NCI-H2196 (cell line): ENCODE results near the gene RPS18.
A peak's percentile ranks its signal among the peaks of the same experiment; 100 is the strongest.
"Not testable (repeated sequence)": the region's sequence is repeated elsewhere in the genome, so short reads cannot be mapped to it uniquely, and the experiment has no call there.

ENCODE experiments used
- DNase-seq: peaks from one replicate; lab custom pipeline; 2025; ENCODE audit not compliant: unreplicated experiment; lab: John Stamatoyannopoulos, UW

The RPS18 gene

GRCh38 chr6:33272275-33273128 lies 627 bp downstream of the RPS18 start:
- no peak for DNase-seq

DNA sequence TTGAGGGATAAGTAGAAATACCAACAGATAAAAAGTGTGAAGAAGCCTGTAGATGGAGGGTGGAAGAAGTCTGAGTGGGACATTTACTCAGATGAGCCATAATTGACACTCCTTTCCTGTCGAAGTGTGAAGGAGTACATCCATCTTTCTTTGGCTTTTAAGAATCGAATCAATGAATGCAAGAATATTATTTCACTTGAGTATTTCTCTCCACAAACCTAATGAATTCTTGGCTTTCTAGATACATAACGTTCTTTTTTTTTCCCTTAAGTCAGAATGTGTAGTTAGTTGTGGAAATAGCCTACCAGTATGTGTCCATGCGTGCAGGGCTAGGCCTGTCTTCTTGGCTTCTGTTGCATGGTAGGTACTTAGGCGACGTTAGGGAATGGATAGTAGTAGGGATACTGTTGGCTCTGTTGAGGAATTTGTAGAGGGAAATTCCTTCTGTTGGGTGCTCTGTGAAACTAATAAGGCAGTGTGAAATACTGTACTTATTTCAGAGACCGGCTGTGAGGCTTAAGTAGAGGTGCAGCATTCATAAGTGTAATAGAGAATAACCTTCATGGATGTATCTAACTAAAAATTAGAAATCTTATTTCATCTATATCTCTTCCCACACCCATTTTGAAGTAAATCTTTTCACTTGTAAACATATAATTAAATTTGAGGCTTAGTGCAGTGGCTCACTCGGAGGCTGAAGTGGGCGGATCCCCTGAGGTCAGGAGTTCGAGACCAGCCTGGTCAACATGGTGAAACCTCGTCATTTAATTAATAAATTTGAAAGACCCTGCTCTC lies 1.5 kb downstream of the RPS18 start:
- no peak for DNase-seq

GRCh38 chr6:33273924-33274902 lies 2.3 kb downstream of the RPS18 start:
- no peak for DNase-seq

- not testable (repeated sequence) for DNase-seq
These were observed 4.1 kb downstream of the RPS18 start for GRCh38 chr6:33275795-33276580.

- DNase-seq, result no peak
These were observed 4.6 kb downstream of the RPS18 start for GRCh38 chr6:33276581-33276863.

DNA sequence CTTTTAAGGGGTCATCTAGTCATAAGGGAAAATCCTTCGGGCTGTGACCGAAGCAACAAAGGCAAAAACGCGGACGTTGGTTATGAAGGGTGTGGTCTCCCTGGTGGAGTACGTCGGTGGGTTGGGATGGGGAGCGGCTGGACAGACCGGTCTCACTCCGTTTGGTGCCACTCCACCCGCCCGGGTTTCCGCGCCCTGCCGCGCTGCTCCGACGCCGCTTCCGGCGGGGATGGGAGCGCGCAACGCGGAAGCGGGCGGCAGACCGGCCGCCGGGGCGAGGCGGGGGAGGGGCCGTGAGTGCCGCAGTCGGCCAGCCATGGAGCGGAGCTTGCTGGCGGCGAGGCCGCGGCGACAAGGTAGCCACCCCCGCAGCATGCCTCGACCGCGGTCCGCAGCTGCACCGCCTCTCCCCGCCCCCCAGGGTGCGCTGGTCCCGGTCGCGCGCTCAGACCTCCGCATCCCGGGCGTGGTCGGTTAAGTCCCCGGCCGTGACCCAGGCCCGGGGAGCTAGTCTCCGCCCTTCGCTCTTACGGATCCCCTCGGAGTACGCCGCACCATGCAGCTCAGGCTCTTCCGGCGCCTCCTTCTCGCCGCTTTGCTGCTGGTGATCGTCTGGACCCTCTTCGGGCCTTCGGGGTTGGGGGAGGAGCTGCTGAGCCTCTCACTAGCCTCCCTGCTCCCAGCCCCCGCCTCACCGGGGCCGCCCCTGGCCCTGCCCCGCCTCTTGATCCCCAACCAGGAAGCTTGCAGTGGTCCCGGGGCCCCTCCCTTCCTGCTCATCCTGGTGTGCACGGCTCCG lies 5.2 kb downstream of the RPS18 start, which contains the start of gene B3GALT4:
TSS of gene B3GALT4 (plus strand) at position 260 of the 799 bp plus-strand sequence. CDS start at position 557, 297 bp downstream.
- peak; percentile 75 for DNase-seq

GRCh38 chr6:33277663-33278391 lies 6.0 kb downstream of the RPS18 start:
- no peak for DNase-seq

- DNase-seq, result no peak
These were observed 6.5 kb downstream of the RPS18 start for GRCh38 chr6:33278392-33278741.

DNA sequence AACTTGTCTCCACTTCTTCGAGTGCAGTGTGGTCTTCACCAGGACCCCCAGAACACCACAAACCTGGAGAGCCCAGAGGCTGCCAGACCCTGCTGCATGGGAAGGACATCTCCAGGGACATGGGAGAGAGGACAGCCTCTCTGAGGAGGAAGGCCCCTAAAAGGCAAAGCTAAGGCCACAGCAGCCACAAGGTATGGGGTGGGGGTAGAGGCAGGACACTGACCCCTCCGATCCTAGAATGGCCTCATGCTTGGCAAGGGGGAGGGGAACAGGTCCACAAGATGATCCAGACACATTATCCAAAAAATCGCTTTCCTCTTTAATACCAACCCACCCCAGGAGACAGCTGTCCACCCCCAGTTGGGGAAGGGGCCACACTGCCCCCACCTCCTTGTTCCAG lies 6.9 kb downstream of the RPS18 start:
- DNase-seq, result no peak

DNA sequence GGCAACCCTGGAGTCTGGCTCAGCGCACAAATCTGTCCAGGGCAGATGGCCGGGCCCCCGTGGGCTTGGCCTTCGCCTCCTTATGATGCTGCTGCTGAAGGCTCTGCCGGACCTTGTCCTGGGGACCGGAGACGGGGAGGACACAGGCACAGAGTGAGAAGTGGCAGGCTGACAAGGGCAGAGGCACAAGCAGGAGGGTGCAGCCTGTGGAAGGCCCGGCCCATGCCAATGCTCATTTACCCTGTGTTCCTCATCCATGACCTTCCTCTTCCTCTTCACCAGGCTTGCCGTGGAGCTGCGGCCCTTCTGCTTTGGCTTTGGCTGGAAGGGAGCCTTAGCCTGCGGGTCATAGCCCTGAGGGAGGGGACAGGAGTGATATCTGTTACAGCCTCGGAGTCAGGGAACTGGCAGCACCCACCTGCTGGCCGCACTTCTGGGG lies 7.4 kb downstream of the RPS18 start:
- no peak for DNase-seq

DNA sequence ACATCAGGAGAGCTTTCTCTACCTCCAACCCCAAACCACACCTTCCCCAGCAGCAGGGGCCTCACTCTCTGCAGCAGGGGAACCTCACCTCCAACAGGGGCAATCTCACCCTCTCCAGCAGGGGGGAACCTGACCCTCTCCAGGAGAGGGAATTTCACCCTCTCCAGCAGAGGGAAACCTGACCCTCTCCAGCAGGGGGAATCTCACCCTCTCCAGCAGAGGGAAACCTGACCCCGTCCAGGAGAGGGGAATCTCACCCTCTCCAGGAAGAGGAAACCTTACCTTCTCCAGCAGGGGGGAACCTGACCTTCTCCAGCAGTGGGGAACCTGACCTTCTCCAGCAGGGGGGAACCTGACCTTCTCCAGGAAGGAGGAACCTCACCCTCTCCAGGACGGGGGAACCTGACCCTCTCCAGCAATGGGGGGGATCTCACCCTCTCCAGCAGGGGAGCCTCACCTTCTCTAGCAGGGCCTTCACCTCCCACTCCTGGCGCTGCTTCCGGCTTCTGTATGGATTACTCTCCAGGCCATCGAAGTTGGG lies 8.2 kb downstream of the RPS18 start:
- DNase-seq, result peak; percentile 45

DNA sequence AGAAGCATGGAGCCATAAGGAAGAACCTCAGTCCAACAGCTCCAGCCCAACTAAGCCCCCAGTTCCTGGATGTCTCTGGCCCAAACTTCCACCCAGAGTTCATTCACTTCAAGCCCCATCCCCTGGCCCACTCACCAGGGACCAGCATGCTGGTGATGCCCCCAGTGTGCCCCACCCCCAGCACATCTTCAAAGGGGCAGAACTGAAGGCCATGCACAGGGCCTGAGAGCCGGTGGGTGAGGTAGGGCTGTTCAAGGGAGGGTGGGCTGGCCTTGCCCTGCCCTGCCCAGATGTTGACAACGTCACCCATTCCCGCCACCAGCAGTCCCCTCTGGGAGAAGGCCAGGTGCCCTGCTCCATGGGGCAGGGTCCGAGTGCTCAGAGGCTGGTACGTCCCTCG lies 8.7 kb downstream of the RPS18 start:
- no peak for DNase-seq

- not testable (repeated sequence) for DNase-seq
These were observed 13.3 kb downstream of the RPS18 start for GRCh38 chr6:33285214-33285613.

GRCh38 chr6:33286946-33287914 lies 15.4 kb downstream of the RPS18 start:
- no peak for DNase-seq

- DNase-seq, result no peak
These were observed 16.5 kb downstream of the RPS18 start for GRCh38 chr6:33288141-33288920.

DNA sequence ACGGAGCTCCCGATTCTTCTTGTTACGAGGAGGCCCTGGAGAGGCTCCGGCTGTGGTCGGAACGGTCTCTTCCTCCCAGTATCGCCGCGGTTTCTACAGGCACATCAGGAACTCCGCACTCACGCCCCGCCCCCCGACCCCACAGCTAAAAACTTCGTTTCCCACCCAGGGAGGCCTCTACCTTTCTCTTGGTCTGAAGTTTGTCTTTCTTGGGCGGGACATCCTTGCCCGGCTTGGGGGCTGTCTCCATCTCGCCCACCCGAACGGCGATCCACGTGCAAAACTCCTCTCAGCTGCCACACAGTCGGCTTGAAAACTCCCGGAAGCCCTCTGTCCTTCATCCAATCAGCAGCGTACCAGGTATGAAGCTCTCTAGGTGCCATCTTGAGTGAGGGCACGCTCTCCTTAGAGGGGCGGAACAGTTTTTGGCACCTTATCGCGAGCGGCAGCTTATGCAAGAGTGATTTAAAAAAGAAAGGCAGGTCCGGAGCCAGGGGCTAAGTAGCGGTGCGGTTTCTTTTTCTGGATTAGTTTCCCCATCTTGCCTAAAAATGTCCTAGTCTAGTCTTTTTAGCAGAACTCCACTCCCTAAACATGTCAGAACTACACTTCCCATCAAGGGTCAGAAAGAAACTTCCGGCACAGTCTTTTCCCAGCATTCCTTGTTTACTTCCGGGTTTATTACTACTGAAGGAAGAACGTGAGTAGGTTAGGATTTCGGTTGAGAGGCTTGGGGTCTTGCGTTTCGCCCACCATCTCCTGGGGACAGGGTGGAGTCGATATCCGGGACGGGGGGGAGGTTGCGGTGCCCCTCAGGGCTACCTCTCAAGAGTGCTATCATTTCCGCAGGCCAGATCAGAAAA lies 17.3 kb downstream of the RPS18 start, which contains the start of the genes PFDN6 and WDR46:
TSS of gene PFDN6 (plus strand) at position 681 of the 863 bp plus-strand sequence. CDS start 256 bp downstream, outside the sequence.
TSS of gene WDR46 (minus strand) at position 319 of the 863 bp plus-strand sequence. CDS start at position 250, 69 bp downstream.
- peak; percentile 89 for DNase-seq
